Uterus (tissue), 2 donors: ENCODE results near the gene BAZ1B.

Source experiments
- CTCF ChIP-seq, 4 experiments: fragments of 200-600 bp in 2 of 4; fragments of 450-650 bp in 2 of 4; sonication (generic) in 2 of 4; IDR thresholded peaks; one replicate each; pipeline ENCODE4 v1.5.1; 2016 to 2019; ENCODE audit warnings: antibody characterized with exemption in 4 of 4, mild to moderate bottlenecking in 2 of 4, moderate library complexity in 1 of 4
- POLR2A ChIP-seq, 2 donors: fragments of 450-650 bp; IDR thresholded peaks; one replicate each; pipeline ENCODE4 v1.6.1; 2016; ENCODE audit warnings: antibody characterized with exemption in 2 of 2, mild to moderate bottlenecking in 1 of 2, moderate library complexity in 1 of 2

- TF ChIP-seq CTCF (IDR thresholded peaks at IDR 0.05) = no peak
- no peak for TF ChIP-seq POLR2A (IDR thresholded peaks at IDR 0.05)
These were observed 6.9 kb downstream of the BAZ1B start for GRCh38 chr7:73515178-73515577.
